Cardiac septum (tissue), 1 donor: Measurements from ENCODE around the gene HRH2. TPM values are rescaled to one million over a fixed set of nuclear protein-coding genes. Genes with fewer than 3 reads are reported as not detected.

Experiments used
- DNase-seq: peaks from one replicate; pipeline ENCODE4 v3.0.0-alpha.2; 2020; ENCODE audit warnings: low spot score
- intact Hi-C: fragments of 100-400 bp; cut with DNase I; formaldehyde crosslinking; loops from one replicate; pipeline ENCODE4 v1.14.0; 2022
- total RNA-seq: library from RNA; stranded (reverse); fragmentation: NEBNext Ultra II Directional; extraction: Animal tissue kit (Norgen Biotek cat#: 25700); gene quantifications from one replicate; pipeline ENCODE4 v1.2.1, GENCODE V29; 2021
- donor health status: DM: no; HTN: no; CAD: no.

The HRH2 gene
- total RNA-seq, 1 donor from 2014 or later, result 60.1 TPM

DNA sequence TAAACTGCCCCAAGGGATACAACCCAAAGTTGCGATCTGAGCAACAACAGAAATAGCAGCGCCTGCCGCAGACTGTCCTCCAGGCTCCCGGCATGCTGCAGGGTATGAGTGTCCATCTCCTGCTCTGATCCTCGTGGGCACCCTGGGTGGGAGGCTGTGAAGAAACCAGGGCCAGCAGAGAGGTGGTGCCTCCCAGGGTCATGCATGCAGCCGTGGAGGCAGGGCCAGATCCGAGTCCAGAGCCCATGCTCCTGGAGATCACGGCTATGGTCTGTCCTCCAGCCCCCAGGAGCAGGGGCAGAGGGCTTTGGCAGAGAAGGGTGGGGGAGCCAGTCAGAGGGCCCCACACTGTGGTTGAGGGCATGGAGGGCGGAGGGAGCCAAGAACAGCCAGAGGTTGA, 29.0 kb downstream of the HRH2 start:
- no peak for DNase-seq
- intact Hi-C loops, result loop anchor here (1.0 to 2.0 kb wide), 2 partner anchors 28 to 114 kb away; partner anchors contain the start of gene HRH2

- DNase-seq, result peak; percentile 92
- intact Hi-C loops, result loop anchor here (1.0 to 2.0 kb wide), 2 partner anchors 28 to 114 kb away; partner anchors contain the start of gene HRH2
Measured at GRCh38 chr5:175687231-175687701, 29.4 kb downstream of the HRH2 start.

DNA sequence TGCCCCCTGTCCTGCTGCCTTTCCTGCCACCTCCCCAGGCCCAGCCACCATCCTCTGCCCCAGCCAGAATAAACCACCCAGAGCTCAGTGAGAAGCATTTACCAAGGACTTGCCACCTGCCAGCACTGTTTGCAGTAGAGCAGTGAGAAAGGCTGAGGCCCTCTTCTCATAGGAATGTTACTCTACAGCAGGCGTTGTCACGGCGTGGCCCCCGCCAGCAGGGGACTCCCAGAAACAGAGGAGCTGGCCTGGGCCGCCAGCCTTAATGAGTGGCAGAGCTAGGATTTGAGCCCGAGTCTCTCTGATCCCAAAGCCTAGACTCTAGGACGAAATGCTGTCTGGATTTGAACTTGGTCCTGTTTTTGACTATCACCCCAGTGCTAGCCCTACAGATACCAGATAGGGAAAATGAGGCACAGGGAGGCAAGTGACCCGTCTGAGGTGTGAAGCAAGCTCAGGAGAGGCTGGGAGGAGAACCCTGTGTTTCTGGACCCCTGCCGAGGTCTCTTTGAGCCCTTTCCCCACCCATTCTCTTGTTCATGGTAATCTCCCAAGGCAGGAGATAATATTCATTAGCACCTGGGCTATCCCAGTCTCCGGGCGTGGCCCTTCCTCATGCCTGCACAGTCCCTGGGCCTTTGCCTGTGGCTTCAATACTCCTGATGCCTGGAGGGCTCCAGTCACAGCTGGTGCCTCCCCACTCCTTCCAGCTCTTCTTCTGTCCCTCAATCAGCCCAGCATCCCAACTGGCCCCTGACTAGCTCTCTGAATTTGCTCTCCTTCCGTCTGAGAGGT, 30.7 kb downstream of the HRH2 start:
- no peak for DNase-seq
- intact Hi-C loops, result no loop called here

GRCh38 chr5:175689147-175689991, 31.5 kb downstream of the HRH2 start:
- DNase-seq, result no peak
- intact Hi-C loops, result no loop called here

DNA sequence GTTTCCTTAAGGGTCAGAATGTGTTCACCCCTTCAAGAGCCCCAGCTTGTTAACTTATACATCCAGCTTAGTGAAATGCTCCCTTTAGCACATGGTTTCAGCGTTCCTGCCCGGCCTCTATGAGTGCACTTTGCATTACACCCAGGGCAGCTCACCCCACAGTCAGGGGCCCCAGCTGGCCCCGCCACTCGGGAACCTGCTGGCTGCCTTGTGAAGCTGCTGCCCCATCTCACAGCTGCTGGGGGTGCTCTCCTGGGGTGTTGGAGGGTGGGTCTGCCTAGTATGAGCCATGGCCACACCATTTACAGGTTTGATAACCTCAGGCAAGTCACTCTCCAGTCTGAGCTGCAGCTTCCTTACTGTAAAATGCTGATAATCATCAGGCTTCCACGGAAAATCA, 32.2 kb downstream of the HRH2 start:
- intact Hi-C loops, result no loop called here
- no peak for DNase-seq

DNA sequence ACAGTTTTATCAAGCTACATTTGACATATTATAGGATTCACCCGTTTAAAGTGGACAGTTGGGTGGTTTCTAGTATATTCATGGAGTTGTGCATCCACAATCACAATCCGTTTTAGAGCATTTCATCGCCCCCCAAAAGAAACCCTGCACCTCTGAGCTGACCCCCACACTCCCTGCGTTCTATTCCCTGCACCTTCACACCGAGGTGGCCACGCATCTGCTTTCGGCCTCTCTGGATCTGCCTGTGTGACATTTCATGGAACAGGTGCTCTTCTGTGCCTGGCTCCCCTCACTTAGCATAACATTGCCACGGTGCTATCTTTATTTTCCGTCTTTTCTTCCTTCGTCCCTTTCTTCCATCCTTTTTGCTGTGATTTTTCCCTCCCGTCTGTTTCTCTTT, 32.7 kb downstream of the HRH2 start:
- intact Hi-C loops, result no loop called here

DNA sequence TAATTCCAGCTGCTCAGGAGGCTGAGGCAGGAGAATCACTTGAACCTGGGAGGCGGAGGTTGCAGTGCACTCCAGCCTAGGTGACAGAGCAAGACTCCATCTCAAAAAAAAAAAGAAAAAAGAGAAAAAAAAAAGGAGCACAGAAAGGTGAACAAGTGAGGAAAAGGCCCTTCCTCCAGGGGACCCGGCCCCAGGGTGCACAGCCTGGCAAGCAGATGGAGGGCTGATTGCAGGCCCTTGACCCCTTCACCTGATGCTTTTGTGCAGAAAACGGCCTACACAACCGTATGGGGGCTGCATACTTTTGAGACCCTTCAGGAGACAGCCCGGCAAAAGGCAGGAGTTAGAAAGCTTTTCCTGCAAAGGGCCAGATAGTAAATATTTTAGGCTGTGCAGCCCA, 33.9 kb downstream of the HRH2 start:
- DNase-seq, result no peak
- intact Hi-C loops, result no loop called here

More for the DNA sequence above, 32.7 kb downstream of the HRH2 start:
- no peak for DNase-seq

- peak; percentile 60 for DNase-seq
- intact Hi-C loops, result no loop called here
Measured at GRCh38 chr5:175692235-175692995, 34.5 kb downstream of the HRH2 start.

DNA sequence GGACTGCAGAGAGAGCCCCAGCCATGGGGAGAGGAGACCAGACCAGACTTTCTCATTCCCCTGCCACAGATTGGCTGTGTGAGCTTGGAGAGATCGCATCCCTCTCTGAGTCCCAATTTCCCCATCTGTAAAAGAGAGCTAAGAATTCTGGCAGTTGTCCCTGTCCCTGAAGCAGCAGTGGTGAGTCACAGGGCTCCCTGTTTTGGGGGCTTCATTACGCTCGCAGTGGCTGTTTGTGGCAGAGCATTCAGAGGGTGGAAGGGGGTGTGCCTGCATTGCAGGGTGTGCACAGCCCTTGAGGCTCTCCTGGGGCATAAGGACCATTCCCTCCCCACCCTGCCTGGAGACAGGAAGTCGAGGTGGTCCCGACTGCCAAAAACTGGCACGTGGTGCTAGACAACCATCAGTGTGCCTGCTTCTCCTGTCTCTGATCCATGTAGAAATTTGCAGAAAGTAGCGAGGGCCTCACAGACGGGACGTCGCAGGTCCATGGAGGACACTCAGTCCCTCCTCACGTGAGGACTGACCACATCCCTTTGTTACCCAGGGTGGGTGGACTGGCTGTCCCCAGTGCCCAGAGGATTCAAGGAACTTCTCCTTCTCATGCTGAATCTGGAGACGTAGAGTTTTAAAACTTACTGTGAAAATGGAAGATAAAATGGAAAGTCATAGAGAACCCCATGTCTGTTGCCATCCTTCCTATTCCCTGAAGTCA, 35.3 kb downstream of the HRH2 start:
- intact Hi-C loops, result no loop called here
- peak; percentile 50 for DNase-seq

- peak; percentile 72 for DNase-seq
- intact Hi-C loops, result no loop called here
Measured at GRCh38 chr5:175693741-175694140, 35.9 kb downstream of the HRH2 start.

DNA sequence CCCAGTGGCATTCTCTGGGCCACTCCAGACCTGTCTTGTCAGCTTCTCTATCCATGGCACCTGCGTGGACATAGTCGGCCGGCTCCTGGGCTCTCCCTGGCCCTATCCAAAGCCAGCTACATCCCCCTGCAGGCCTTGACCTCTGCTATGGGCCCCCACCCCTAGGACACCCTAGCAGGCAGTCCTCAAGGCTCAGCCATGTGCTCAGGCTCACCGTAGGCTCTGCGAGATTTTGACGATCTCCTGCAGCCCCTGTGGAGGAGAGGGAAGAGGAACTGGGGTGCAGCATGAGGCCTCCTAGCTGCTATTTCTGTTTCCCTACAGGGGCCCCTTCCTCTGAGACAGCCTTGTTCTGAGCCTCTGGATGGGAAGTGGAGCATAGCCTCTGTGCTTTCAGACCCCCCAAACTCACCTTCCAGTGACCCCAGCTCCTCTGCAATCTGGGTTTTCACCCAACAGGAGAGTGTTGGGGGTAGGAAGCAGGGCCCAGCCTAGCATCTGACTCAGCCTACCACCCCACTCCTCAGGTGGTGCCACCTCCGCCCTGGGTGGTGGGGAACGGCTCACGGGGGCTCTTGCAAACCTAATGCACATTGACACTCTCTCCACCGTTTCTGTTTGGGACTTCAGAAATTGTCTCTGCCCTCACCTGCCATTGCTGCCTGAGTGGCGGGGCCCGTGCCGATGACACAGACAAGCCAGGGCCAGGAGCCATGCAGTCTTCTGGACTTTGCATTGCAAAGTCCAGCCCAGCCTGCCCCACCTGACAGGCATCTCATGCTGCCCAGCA, 36.7 kb downstream of the HRH2 start:
- peak; percentile 68 for DNase-seq
- intact Hi-C loops, result no loop called here

DNA sequence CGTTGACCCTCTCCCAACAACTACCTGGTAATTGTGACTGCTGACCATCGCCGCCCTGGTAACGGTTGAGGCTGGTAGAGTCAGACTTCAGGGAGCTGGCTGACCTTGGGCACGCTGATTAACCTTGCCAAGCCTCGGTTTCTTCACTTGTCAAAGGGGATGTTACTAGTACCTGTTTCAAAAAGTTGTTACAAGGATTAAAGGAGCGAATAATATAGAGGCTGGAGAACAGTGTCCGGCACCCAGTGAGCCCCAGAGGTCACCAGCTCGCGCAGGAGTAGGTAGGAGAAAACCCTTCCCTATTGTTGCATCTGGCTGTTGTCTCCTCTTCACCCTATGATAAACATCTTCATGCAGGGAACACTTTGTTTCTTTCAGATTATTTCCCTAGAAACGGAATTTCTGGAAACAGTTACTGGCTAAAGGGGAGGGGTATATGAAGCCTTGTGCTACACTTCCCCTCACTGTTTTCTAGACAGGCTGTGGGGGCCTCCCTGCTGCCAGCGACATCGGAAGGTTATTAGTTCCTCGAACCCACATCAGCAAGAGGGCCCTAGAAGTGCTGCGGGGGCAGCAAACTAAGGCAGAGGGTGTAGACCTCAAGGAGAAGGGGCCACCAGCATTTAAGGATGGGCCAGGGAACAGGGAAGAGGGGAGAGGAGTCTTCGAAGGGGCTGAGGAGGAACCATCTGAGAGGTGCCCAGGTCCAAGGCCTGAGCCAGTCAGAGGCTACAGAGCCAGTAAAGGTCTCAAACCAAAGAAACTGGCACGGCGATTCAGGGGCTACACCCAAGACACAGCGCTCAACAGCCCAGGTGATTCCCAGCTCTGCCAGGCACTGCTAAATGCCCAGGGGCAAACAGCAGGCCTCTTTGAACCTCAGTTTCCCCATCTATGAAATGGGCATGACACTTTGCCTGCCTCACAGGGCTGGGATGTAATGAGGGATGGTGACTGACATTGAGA, 37.6 kb downstream of the HRH2 start:
- intact Hi-C loops, result no loop called here
- peak; percentile 57 for DNase-seq

DNA sequence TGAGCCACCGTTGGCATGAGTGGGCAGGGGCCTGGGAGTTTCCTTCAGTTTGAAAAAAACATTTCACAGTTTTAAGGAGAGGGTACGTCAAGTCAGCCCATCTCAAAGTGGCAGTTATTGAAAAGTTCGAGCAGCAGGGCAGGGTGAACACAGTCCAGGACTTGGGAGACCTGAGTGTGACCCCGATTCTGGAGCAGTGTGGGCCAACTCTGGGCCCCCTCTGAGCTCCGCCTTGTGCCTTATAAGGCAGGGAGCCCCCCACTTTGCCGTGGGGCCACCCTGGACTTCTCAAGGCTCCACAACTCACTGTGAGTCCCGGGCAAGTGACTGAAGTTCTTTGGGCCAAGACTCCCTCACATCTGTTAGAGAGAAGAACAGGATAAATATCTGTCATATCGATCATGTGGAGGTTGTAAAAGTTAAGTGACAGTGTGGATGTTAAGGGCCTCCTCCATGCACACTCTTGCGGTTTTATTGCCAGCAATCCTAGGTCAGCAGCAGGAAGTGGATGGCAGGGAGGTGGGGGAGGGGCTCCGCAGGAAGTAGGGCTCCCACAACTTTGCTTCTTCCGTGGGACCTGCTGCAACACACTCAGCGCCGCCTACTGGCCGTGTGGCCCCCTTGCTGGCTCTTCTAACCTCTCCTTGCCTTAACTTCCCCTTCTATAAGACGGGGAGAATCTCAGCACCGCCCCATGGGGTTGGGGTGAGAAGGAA, 38.4 kb downstream of the HRH2 start:
- intact Hi-C loops, result no loop called here
- peak; percentile 94 for DNase-seq

DNA sequence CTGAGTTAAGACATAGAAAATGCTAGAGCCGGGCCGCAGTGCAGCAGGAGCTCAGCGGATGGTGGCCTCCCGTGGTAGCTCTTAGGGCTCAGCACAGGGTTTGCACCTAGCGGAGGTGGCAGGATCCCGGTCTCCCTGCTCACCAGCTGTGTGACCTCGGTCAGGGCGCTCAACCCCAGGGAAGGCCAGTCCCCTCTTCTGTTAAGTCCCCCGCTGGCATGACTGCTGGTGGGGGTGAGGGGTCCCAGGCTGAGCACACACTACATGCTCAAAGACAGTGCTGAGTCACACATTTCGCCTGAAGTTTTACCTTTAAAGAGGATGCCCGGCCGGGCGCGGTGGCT, 39.0 kb downstream of the HRH2 start:
- DNase-seq, result no peak

GRCh38 chr5:175697846-175698245, 40.0 kb downstream of the HRH2 start:
- intact Hi-C loops, result no loop called here
- DNase-seq, result peak; percentile 63

More for the DNA sequence above, 39.0 kb downstream of the HRH2 start:
- intact Hi-C loops, result no loop called here

DNA sequence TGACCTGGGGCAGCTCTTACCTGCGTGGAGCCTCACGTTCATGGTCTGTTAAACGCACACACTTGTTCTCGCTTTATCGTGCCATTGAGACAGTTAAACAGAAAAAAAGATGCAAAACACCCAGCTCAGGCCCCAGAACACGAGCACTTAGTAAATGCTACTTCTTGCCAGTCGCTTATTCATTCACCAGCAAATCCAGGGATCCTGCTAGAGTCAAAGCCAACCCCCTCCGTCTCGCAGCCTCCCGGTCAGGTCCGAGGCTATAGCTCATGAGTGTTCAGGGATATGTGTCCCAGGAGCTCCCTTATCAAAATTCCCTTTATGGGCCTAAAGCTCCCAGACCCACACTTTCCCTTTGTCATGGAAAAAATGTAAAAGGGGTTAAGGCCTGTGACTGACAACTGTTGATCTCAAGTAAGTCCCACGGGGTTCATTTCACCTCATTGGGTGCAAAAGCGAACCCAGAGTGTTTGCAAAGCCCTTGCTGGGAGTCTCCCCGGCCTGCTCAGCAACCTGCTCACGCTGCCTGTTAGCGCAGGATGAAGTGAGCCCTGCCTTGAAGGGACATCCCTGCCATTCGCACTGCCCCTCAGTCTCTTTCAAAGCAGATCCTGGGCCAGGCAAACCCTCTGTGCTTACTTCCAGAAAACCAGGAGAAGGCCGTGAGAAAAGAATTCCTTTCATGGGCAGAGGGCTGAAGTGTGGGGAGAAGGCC, 40.7 kb downstream of the HRH2 start:
- DNase-seq, result peak; percentile 60
- intact Hi-C loops, result no loop called here
